Measurements from ENCODE around the gene NKX3-2. TPM values are rescaled to one million over a fixed set of nuclear protein-coding genes. Genes with fewer than 3 reads are reported as not detected.

The NKX3-2 gene
- total RNA-seq, 4 donors from 2014 or later, result 3.8 to 19.5 (median 5.1) TPM

DNA sequence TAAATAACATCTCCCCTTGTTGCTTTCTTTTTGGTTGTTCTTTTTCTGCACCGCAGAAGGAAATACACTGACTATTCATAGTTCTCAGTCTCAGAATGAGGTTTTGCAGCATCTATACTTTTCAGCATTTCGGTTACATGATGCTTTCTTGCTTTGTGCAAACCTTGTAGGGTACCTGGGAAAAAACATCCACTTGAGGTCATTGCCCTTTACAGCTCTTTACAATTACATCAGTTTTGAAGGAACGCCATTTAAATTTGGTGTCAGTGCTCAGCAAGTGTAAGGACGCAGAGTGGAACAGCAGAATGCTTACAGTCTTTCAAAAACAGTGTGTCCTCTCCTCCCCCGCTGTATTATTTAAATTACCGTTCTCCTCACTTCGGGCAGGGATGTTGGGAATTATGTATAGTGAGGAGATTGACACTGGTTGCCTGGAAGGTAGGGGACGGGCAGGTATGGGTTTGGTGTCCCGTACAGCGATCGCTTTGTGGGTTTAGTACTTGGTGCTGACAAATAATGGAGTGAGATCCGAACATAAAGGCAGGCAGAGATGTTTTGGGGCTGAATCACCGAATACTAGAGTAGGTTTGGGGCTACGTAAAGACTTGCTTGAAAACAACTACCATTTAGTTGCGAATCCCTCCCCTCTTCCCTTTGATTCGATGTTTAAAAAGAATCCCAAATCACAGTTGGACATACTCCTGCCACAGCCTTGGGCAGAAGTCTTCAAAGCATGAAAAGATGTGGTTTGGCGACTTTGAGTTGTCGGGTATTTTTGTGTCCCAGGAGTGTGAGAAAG is 2.0 kb upstream of the NKX3-2 start:
- WGBS, 2 donors (ENCODE audit: low coverage in 1 of 2), result 40 to 45% methylated on average over 13 to 18 of the region's 18 CpGs
- TF ChIP-seq EP300 (IDR thresholded peaks at IDR 0.05; ENCODE audit: low read depth), result no peak
- in situ Hi-C loops (cut with MboI; ENCODE audit: low pct_ligation_motif_present in 1 of 4, low pct_unique_long_range_greater_than_20kb in 1 of 4, low sequenced_read_pairs in 3 of 4), result loop anchor here in 2 of 4 donors (10.0 kb wide), 2 partner anchors 692 to 812 kb away; no protein-coding TSS in a partner anchor

DNA sequence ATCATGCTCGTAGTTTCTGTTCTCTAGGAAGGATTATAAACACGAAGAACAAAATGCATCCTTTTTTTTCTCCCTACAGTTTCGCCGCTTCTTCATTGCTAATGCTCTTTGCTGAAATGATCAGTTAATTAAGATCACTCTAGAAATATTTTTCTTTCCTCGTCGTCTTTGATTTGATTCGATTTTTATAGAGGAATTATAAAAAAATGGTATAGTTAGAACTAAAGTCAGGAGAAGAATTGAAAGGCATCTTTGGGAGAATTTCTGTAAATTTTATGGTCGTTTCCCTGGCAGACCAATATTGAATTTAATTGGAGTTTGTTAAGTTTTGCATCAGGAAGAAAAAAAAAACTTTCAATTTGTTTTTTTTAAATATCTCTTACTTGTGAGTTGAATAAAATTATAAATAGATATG is 1.1 kb upstream of the NKX3-2 start:
- in situ Hi-C loops (cut with MboI; ENCODE audit: low pct_ligation_motif_present in 1 of 4, low pct_unique_long_range_greater_than_20kb in 1 of 4, low sequenced_read_pairs in 3 of 4), result loop anchor here in 2 of 4 donors (10.0 kb wide), 2 partner anchors 691 to 811 kb away; no protein-coding TSS in a partner anchor
- Histone ChIP-seq H3K27me3 (peaks cover 100% of the 10 kb centered on the region), H3K4me1 (peaks cover 0 to 61% (median 43%) of the 10 kb centered on the region in 4 donors), H3K27ac (peak overlapping the region; percentile 79 to 94 (median 86)), H3K9me3 (no peaks in the 10 kb centered on the region), H3K36me3 (no peaks in the 10 kb centered on the region), H3K4me3 (peak overlapping the region in 3 of 4 donors; percentile 54 to 88 (median 59))
- TF ChIP-seq, protein P1, sequence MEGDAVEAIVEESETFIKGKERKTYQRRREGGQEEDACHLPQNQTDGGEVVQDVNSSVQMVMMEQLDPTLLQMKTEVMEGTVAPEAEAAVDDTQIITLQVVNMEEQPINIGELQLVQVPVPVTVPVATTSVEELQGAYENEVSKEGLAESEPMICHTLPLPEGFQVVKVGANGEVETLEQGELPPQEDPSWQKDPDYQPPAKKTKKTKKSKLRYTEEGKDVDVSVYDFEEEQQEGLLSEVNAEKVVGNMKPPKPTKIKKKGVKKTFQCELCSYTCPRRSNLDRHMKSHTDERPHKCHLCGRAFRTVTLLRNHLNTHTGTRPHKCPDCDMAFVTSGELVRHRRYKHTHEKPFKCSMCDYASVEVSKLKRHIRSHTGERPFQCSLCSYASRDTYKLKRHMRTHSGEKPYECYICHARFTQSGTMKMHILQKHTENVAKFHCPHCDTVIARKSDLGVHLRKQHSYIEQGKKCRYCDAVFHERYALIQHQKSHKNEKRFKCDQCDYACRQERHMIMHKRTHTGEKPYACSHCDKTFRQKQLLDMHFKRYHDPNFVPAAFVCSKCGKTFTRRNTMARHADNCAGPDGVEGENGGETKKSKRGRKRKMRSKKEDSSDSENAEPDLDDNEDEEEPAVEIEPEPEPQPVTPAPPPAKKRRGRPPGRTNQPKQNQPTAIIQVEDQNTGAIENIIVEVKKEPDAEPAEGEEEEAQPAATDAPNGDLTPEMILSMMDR (IDR thresholded peaks at IDR 0.05), result no peak
- TF ChIP-seq POLR2AphosphoS5 (IDR thresholded peaks at IDR 0.05), result no peak
- TF ChIP-seq POLR2A (IDR thresholded peaks at IDR 0.05), result no peak
- no peak for DNase-seq
- WGBS, 2 donors (ENCODE audit: low coverage in 1 of 2), result 19 to 27% methylated on average over 8 of the region's 8 CpGs
- intact Hi-C loops (cut with DNase I; ENCODE audit: low total_unique reads), result loop anchor here (5.0 to 10.0 kb wide), 3 partner anchors 151 to 693 kb away; no protein-coding TSS in a partner anchor

More for the DNA sequence above, 2.0 kb upstream of the NKX3-2 start:
- Histone ChIP-seq H3K4me1 (peaks cover 0 to 61% (median 43%) of the 10 kb centered on the region in 4 donors), H3K9me3 (no peaks in the 10 kb centered on the region), H3K27me3 (peaks cover 98% of the 10 kb centered on the region), H3K4me3 (peak overlapping the region in 3 of 4 donors; percentile 43 to 64 (median 48)), H3K36me3 (no peaks in the 10 kb centered on the region), H3K27ac (peak overlapping the region; percentile 61 to 94 (median 76))
- DNase-seq, result no peak
- intact Hi-C loops (cut with DNase I; ENCODE audit: low total_unique reads), result loop anchor here (5.0 to 10.0 kb wide), 3 partner anchors 152 to 694 kb away; no protein-coding TSS in a partner anchor

GRCh38 chr4:13544606-13545393 is 492 bp upstream of the NKX3-2 start:
- Histone ChIP-seq H3K4me1 (peaks cover 0 to 61% (median 43%) of the 10 kb centered on the region in 4 donors), H3K27ac (peak overlapping the region; percentile 79 to 94 (median 86)), H3K4me3 (peak overlapping the region; percentile 54 to 88 (median 61)), H3K9me3 (no peaks in the 10 kb centered on the region), H3K27me3 (peaks cover 100% of the 10 kb centered on the region), H3K36me3 (no peaks in the 10 kb centered on the region)
- in situ Hi-C loops (cut with MboI; ENCODE audit: low pct_ligation_motif_present in 1 of 4, low pct_unique_long_range_greater_than_20kb in 1 of 4, low sequenced_read_pairs in 3 of 4), result loop anchor here in 2 of 4 donors (10.0 kb wide), 2 partner anchors 690 to 810 kb away; no protein-coding TSS in a partner anchor
- peak; percentile 81 for DNase-seq
- WGBS, 2 donors (ENCODE audit: low coverage in 1 of 2), result 2 to 8% methylated on average over 3 to 45 of the region's 54 CpGs
- TF ChIP-seq EP300 (IDR thresholded peaks at IDR 0.05; ENCODE audit: low read depth) (no peak), POLR2AphosphoS5 (IDR thresholded peaks at IDR 0.05) (peak in 2 of 3 donors; percentile 4 to 29)
- intact Hi-C loops (cut with DNase I; ENCODE audit: low total_unique reads), result loop anchor here (5.0 to 10.0 kb wide), 4 partner anchors 62 to 692 kb away; partner anchors contain the start of gene RAB28

- Histone ChIP-seq H3K4me3 (peak overlapping the region; percentile 54 to 88 (median 61)), H3K36me3 (no peaks in the 10 kb centered on the region), H3K4me1 (peaks cover 0 to 49% (median 35%) of the 10 kb centered on the region in 4 donors), H3K27ac (peak overlapping the region; percentile 79 to 94 (median 86)), H3K27me3 (peaks cover 100% of the 10 kb centered on the region), H3K9me3 (no peaks in the 10 kb centered on the region)
- 6 to 30% methylated on average over 7 to 27 of the region's 30 CpGs for WGBS, 2 donors (ENCODE audit: low coverage in 1 of 2)
- intact Hi-C loops (cut with DNase I; ENCODE audit: low total_unique reads) (loop anchor here (5.0 to 10.0 kb wide), 3 partner anchors 61 to 398 kb away; partner anchors contain the start of gene RAB28), in situ Hi-C loops (cut with MboI; ENCODE audit: low pct_ligation_motif_present in 1 of 4, low pct_unique_long_range_greater_than_20kb in 1 of 4, low sequenced_read_pairs in 3 of 4) (loop anchor here in 2 of 4 donors (10.0 kb wide), 2 partner anchors 688 to 808 kb away; no protein-coding TSS in a partner anchor)
- no peak for DNase-seq
- TF ChIP-seq, protein P1 (IDR thresholded peaks at IDR 0.05), result no peak
These were observed 1.1 kb downstream of the NKX3-2 start for GRCh38 chr4:13543032-13543838.
